A549 (cell line): ENCODE measurements around the gene FARP2. TPM values are rescaled to one million over a fixed set of nuclear protein-coding genes. Genes with fewer than 3 reads are reported as not detected.

Source experiments
- ATAC-seq, 2 experiments: fragments of 200-7000 bp in 1 of 2; fragments of >200 bp in 1 of 2; cut with Nextera tagmentation in 1 of 2; cut with Tn5 transposase in 1 of 2; 3 replicates each; pipeline versions ENCODE4 v1.8.0 to v1.9.1; 2018 to 2020; ENCODE audit warnings: mild to moderate bottlenecking in 1 of 2, moderate library complexity in 1 of 2
- CTCF ChIA-PET: fragments of 300-600 bp; sonication (Branson Sonifier 250); formaldehyde crosslinking; extraction: SDS; loops from one replicate; lab custom pipeline; 2021; ENCODE audit warnings: antibody characterized with exemption, inconsistent platforms; lab: Yijun Ruan, JAX
- POLR2A ChIA-PET: fragments of 350-600 bp; formaldehyde crosslinking; extraction: SDS; loops from one replicate; lab custom pipeline; 2021; ENCODE audit warnings: antibody characterized with exemption, inconsistent platforms; lab: Yijun Ruan, JAX
- DNase-seq, 2 experiments: peaks; one replicate each; pipeline versions ENCODE4 v3.0.0 to v3.0.0-alpha.2; 2011 to 2016; ENCODE audit warnings: low read depth in 1 of 2, low spot score in 1 of 2
- FAIRE-seq: peaks from 2 replicates; lab custom pipeline; 2011; peaks lifted over from hg19 to GRCh38; lab: Jason Lieb, UNC
- H3K27ac ChIP-seq, 2 experiments: fragments of >200 bp; sonication (Bioruptor Twin); formaldehyde crosslinking; 3 replicates each; pipeline ENCODE4 v1.5.1; 2016 to 2017
- H3K4me1 ChIP-seq: fragments of >200 bp; sonication (Bioruptor Twin); formaldehyde crosslinking; 3 replicates; pipeline ENCODE4 v1.6.1; 2016
- H3K4me2 ChIP-seq: fragments of >200 bp; sonication (Bioruptor Twin); formaldehyde crosslinking; 3 replicates; pipeline ENCODE4 v1.6.1; 2016
- H3K4me3 ChIP-seq: fragments of >200 bp; sonication (Bioruptor Twin); formaldehyde crosslinking; 3 replicates; pipeline ENCODE4 v1.5.1; 2016
- H3K9me3 ChIP-seq: fragments of >200 bp; sonication (Bioruptor Twin); formaldehyde crosslinking; 3 replicates; pipeline ENCODE4 v1.6.1; 2016
- BHLHE40 ChIP-seq: IDR thresholded peaks from 2 replicates; pipeline ENCODE4 v1.6.1; 2012; ENCODE audit warnings: low read depth, low read length, inconsistent platforms
- FOSB ChIP-seq: fragments of 250-450 bp; sonication (Bioruptor Pico); IDR thresholded peaks from 2 replicates; pipeline ENCODE4 v1.5.0; 2020; ENCODE audit warnings: mild to moderate bottlenecking, moderate library complexity
- FOSL2 ChIP-seq, 2 experiments: fragments of 450-650 bp in 1 of 2; fragments of >200 bp in 1 of 2; sonication (Bioruptor Twin) in 1 of 2; formaldehyde crosslinking; IDR thresholded peaks; 2 replicates each; pipeline versions ENCODE4 v1.5.0 to v1.6.1; 2016 to 2020; ENCODE audit warnings: mild to moderate bottlenecking in 1 of 2, moderate library complexity in 1 of 2
- FOXS1 ChIP-seq: fragments of 250-450 bp; sonication (Bioruptor Pico); IDR thresholded peaks from 2 replicates; pipeline ENCODE4 v1.5.0; 2020; ENCODE audit warnings: mild to moderate bottlenecking, moderate library complexity
- HEYL ChIP-seq: fragments of 250-450 bp; sonication (Bioruptor Pico); IDR thresholded peaks from 2 replicates; pipeline ENCODE4 v1.8.0; 2021; ENCODE audit warnings: mild to moderate bottlenecking, moderate library complexity
- HOXA7 ChIP-seq: fragments of 250-450 bp; sonication (Bioruptor Pico); IDR thresholded peaks from 2 replicates; pipeline ENCODE4 v1.5.0; 2020; ENCODE audit warnings: mild to moderate bottlenecking, moderate library complexity
- HOXB13 ChIP-seq: fragments of 250-450 bp; sonication (Bioruptor Pico); IDR thresholded peaks from 2 replicates; pipeline ENCODE4 v1.5.0; 2020; ENCODE audit warnings: low read depth, mild to moderate bottlenecking, moderate library complexity
- JUN ChIP-seq, 2 experiments: fragments of >200 bp; sonication (Bioruptor Twin); formaldehyde crosslinking; IDR thresholded peaks; 2 replicates in 1 of 2; 3 replicates in 1 of 2; pipeline ENCODE4 v1.6.1; 2016 to 2017
- JUNB ChIP-seq: fragments of >200 bp; sonication (Bioruptor Twin); formaldehyde crosslinking; IDR thresholded peaks from 2 replicates; pipeline ENCODE4 v1.6.1; 2016
- KDM5A ChIP-seq: fragments of 200-600 bp; sonication (generic); IDR thresholded peaks from 2 replicates; pipeline ENCODE4 v1.6.1; 2016; ENCODE audit warnings: antibody characterized with exemption, mild to moderate bottlenecking
- NR3C1 ChIP-seq: fragments of >200 bp; sonication (Bioruptor Twin); formaldehyde crosslinking; IDR thresholded peaks from 3 replicates; pipeline ENCODE4 v1.6.1; 2017
- PHF8 ChIP-seq: fragments of 200-600 bp; sonication (generic); IDR thresholded peaks from 2 replicates; pipeline ENCODE4 v1.6.1; 2016; ENCODE audit warnings: low read depth, mild to moderate bottlenecking, antibody characterized with exemption, moderate library complexity, borderline replicate concordance
- POLR2A ChIP-seq: IDR thresholded peaks from 2 replicates; pipeline ENCODE4 v1.6.1; 2012; ENCODE audit warnings: mild to moderate bottlenecking, low read length
- RFX5 ChIP-seq: fragments of 450-650 bp; IDR thresholded peaks from 2 replicates; pipeline ENCODE4 v1.7.1; 2014; ENCODE audit warnings: antibody characterized with exemption, mild to moderate bottlenecking, moderate library complexity
- RNF2 ChIP-seq: fragments of 200-600 bp; sonication (generic); IDR thresholded peaks from 2 replicates; pipeline ENCODE4 v1.6.1; 2016; ENCODE audit warnings: low read depth, mild to moderate bottlenecking, antibody characterized with exemption, moderate library complexity, borderline replicate concordance
- TFCP2L1 ChIP-seq: fragments of 250-450 bp; sonication (Bioruptor Pico); IDR thresholded peaks from 2 replicates; pipeline ENCODE4 v1.5.0; 2021; ENCODE audit warnings: mild to moderate bottlenecking
- ZC3H11A ChIP-seq: fragments of 450-650 bp; IDR thresholded peaks from 2 replicates; pipeline ENCODE4 v1.6.1; 2014; ENCODE audit warnings: antibody characterized with exemption, mild to moderate bottlenecking
- ZFP36 ChIP-seq: fragments of 450-650 bp; IDR thresholded peaks from 2 replicates; pipeline ENCODE4 v1.6.1; 2014; ENCODE audit warnings: borderline replicate concordance; ENCODE audit not compliant: partially characterized antibody
- ZSCAN20 ChIP-seq: fragments of 250-450 bp; sonication (Bioruptor Pico); IDR thresholded peaks from 2 replicates; pipeline ENCODE4 v1.8.0; 2022; ENCODE audit warnings: mild to moderate bottlenecking, moderate library complexity
- WGBS: methylation state at CpG from one replicate; pipeline ENCODE4 v1.1.6; 2017; ENCODE audit errors: missing lambda C conversion rate; 5-methylcytosine and 5-hydroxymethylcytosine counted together
- polyA plus RNA-seq, 4 experiments: library from polyadenylated mRNA; depleted of rRNA in 3 of 4; stranded (reverse); fragments of >200 nt; fragmentation: RNase III in 1 of 4; extraction: RNeasy Plus Mini Kit Qiagen cat#74134 plus additional on column Dnase treatment in 1 of 4; gene quantifications; 2 replicates in 3 of 4; 3 replicates in 1 of 4; pipeline ENCODE4 v1.2.3, GENCODE V29; 2011 to 2017
- TF ChIP-seq, protein P1 (sequence below): fragments of >200 bp; sonication (Bioruptor Twin); formaldehyde crosslinking; IDR thresholded peaks from 3 replicates; pipeline ENCODE4 v1.5.1; 2016
- TF ChIP-seq, protein P2 (sequence below): fragments of 250-450 bp; sonication (Bioruptor Pico); IDR thresholded peaks from 2 replicates; pipeline ENCODE4 v1.5.0; 2020; ENCODE audit warnings: low read depth, mild to moderate bottlenecking, moderate library complexity
- TF ChIP-seq, protein P3 (sequence below): fragments of 450-650 bp; IDR thresholded peaks from 2 replicates; pipeline ENCODE4 v1.6.1; 2014; ENCODE audit warnings: antibody characterized with exemption
- TF ChIP-seq, protein P4 (sequence below): IDR thresholded peaks from 2 replicates; pipeline ENCODE4 v1.6.1; 2012; ENCODE audit warnings: low read depth, borderline replicate concordance

Gene FARP2
- polyA plus RNA-seq, 2 of the 4 experiments (the other 2 are of a cell fraction) = 17.0 to 29.1 TPM

DNA sequence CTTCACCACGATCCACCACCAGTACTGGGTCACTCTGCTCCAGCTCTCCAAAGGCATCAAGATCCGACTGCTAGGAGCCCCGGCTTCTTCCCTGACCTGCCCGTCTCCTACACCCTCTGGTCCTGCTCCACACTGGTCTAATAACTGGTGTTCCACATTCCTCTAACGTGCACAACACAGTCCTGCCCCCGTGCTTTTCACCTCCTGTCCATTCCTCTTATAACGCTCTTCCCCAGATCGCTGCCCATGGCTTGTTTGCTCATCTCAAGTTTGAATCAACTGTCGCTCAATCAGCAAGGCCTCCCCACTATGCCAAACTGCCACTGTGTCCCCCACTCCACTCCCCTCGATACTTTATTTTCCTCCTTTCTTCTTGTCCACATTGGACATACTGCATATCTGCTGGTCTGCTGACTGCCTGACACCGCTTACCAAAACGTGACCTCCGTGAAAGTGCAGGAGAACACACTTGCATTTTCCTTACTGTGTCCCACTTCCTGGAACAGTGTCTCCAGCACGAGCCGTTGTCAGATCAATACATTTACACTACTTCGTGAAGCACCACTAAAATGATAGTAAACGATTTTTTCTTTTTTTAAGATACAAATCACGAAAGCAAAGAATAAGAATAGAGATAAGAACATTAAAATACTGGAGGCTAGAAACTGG is 47.1 kb upstream of the FARP2 start:
- no peak overlapping the region for H3K4me2 ChIP-seq
- POLR2A ChIA-PET = interaction anchor here (0.5 kb wide), 1 partner anchor 230 kb away, joined by 4 read pairs; no protein-coding TSS in a partner anchor
- TF ChIP-seq RNF2 = no peak
- no peak for TF ChIP-seq PHF8
- no peak for TF ChIP-seq ZSCAN20 (CRISPR knock-in tag)
- TF ChIP-seq POLR2A = no peak
- no peak for TF ChIP-seq HEYL (CRISPR knock-in tag)
- no peak for TF ChIP-seq FOSB (CRISPR knock-in tag)
- TF ChIP-seq BHLHE40 = no peak
- TF ChIP-seq, protein P1, sequence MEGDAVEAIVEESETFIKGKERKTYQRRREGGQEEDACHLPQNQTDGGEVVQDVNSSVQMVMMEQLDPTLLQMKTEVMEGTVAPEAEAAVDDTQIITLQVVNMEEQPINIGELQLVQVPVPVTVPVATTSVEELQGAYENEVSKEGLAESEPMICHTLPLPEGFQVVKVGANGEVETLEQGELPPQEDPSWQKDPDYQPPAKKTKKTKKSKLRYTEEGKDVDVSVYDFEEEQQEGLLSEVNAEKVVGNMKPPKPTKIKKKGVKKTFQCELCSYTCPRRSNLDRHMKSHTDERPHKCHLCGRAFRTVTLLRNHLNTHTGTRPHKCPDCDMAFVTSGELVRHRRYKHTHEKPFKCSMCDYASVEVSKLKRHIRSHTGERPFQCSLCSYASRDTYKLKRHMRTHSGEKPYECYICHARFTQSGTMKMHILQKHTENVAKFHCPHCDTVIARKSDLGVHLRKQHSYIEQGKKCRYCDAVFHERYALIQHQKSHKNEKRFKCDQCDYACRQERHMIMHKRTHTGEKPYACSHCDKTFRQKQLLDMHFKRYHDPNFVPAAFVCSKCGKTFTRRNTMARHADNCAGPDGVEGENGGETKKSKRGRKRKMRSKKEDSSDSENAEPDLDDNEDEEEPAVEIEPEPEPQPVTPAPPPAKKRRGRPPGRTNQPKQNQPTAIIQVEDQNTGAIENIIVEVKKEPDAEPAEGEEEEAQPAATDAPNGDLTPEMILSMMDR = no peak
- no peak for TF ChIP-seq JUNB
- TF ChIP-seq, protein P2, sequence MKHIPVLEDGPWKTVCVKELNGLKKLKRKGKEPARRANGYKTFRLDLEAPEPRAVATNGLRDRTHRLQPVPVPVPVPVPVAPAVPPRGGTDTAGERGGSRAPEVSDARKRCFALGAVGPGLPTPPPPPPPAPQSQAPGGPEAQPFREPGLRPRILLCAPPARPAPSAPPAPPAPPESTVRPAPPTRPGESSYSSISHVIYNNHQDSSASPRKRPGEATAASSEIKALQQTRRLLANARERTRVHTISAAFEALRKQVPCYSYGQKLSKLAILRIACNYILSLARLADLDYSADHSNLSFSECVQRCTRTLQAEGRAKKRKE = no peak
- no peak for TF ChIP-seq HOXB13
- no peak for TF ChIP-seq ZFP36
- TF ChIP-seq, protein P3, sequence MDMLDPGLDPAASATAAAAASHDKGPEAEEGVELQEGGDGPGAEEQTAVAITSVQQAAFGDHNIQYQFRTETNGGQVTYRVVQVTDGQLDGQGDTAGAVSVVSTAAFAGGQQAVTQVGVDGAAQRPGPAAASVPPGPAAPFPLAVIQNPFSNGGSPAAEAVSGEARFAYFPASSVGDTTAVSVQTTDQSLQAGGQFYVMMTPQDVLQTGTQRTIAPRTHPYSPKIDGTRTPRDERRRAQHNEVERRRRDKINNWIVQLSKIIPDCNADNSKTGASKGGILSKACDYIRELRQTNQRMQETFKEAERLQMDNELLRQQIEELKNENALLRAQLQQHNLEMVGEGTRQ = no peak
- no peak for TF ChIP-seq HOXA7 (CRISPR knock-in tag)
- TF ChIP-seq, all 56 proteins: peak for 0
- H3K4me3 ChIP-seq = no peak overlapping the region
- FAIRE-seq = no peak
- ATAC-seq = no peak
- peaks cover 30% of the 10 kb centered on the region for H3K4me1 ChIP-seq
- 89% methylated on average over 18 of the region's 18 CpGs for WGBS
- H3K27ac ChIP-seq = no peak overlapping the region
- H3K9me3 ChIP-seq = no peaks in the 10 kb centered on the region
- CTCF ChIA-PET = no interaction called here
- DNase-seq = no peak

DNA sequence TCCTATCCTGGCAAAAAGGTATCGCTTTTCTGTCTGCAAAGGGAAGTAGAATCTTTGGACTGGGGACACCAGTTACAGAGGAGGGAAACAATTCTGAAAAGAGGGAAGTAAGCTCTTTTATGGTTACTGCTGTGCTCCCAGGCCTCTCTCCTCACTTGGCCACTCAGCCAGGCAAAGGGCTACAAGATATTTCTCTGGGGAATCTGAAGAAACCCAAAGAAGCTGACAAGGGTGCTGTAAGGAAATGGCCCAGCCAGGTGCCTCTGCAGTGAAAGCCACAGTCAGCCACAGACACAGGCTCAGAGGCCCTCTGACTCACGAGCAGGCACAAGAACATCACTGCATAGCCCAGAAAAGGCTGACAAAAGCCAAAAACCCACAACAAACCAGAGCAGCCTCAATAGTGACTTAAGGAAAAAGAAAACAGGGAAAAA is 46.4 kb upstream of the FARP2 start:
- Histone ChIP-seq H3K4me1 (peaks cover 31% of the 10 kb centered on the region), H3K4me3 (no peak overlapping the region), H3K4me2 (no peak overlapping the region), H3K9me3 (no peaks in the 10 kb centered on the region), H3K27ac (no peak overlapping the region)
- ChIA-PET POLR2A (no interaction called here), CTCF (no interaction called here)
- DNase-seq (no peak), ATAC-seq (no peak), FAIRE-seq (no peak)
- TF ChIP-seq FOSL2 (IDR thresholded peaks at IDR 0.05) (no peak), FOSL2 (CRISPR knock-in tag; IDR thresholded peaks at IDR 0.05) (no peak), NR3C1 (no peak), KDM5A (no peak), JUN (IDR thresholded peaks at IDR 0.05) (no peak), RFX5 (no peak), FOXS1 (CRISPR knock-in tag) (no peak), ZSCAN20 (CRISPR knock-in tag) (no peak), TFCP2L1 (no peak), FOSB (CRISPR knock-in tag) (no peak), ZC3H11A (no peak)
- TF ChIP-seq, protein P4, sequence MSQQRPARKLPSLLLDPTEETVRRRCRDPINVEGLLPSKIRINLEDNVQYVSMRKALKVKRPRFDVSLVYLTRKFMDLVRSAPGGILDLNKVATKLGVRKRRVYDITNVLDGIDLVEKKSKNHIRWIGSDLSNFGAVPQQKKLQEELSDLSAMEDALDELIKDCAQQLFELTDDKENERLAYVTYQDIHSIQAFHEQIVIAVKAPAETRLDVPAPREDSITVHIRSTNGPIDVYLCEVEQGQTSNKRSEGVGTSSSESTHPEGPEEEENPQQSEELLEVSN = no peak
- WGBS = 93% methylated on average over 2 of the region's 2 CpGs
